Activated T-cell treated with anti-CD3 and anti-CD28 coated beads, Interleukin-2, amount 50 U/mL, for 72 hours (primary cell): ENCODE measurements around the gene OVOL3. TPM values are rescaled to one million over a fixed set of nuclear protein-coding genes. Genes with fewer than 3 reads are reported as not detected.

Source experiments
- ATAC-seq, 2 donors: fragments of 150-1000 bp; cut with Tn5 transposase; replicated peaks in 1 of 2; 2 replicates each; pipeline ENCODE4 v1.10.0; 2021; ENCODE audit warnings: moderate library complexity in 2 of 2, mild to moderate bottlenecking in 1 of 2
- DNase-seq, 2 donors: peaks; one replicate each; pipeline ENCODE4 v3.0.0; 2021 to 2022; ENCODE audit warnings: mixed read lengths in 1 of 2
- H3K27ac Mint-ChIP-seq: one replicate; pipeline ENCODE4 v1.8.0; 2022; ENCODE audit warnings: mild to moderate bottlenecking, moderate library complexity, mixed read lengths
- H3K27me3 Mint-ChIP-seq: one replicate; pipeline ENCODE4 v1.8.0; 2022; ENCODE audit warnings: low read depth, mixed read lengths
- H3K36me3 Mint-ChIP-seq, 2 donors: one replicate each; pipeline ENCODE4 v1.8.0; 2022; ENCODE audit warnings: mixed read lengths in 2 of 2, mild to moderate bottlenecking in 1 of 2; ENCODE audit not compliant: insufficient read depth in 2 of 2
- H3K4me1 Mint-ChIP-seq: one replicate; pipeline ENCODE4 v1.8.0; 2022; ENCODE audit warnings: low read depth, mixed read lengths
- H3K4me3 Mint-ChIP-seq, 2 donors: one replicate each; pipeline ENCODE4 v1.8.0; 2022; ENCODE audit warnings: mild to moderate bottlenecking in 2 of 2, mixed read lengths in 2 of 2, moderate library complexity in 2 of 2
- H3K9me3 Mint-ChIP-seq, 2 donors: one replicate each; pipeline ENCODE4 v1.8.0; 2022; ENCODE audit warnings: mixed read lengths in 2 of 2
- total RNA-seq, 2 donors: library from RNA; stranded (reverse); gene quantifications; one replicate each; pipeline ENCODE4 v1.2.3, GENCODE V29; 2022

OVOL3 gene
- total RNA-seq, 2 donors from 2014 or later, result 0.39 TPM; not detected in 1

GRCh38 chr19:36086326-36086725 is 24.6 kb upstream of the OVOL3 start:
- Mint-ChIP-seq H3K27ac (no peak overlapping the region), H3K4me1 (no peaks in the 10 kb centered on the region), H3K9me3 (no peaks in the 10 kb centered on the region), H3K36me3 (peaks cover 3 to 24% of the 10 kb centered on the region in 2 donors), H3K4me3 (no peak overlapping the region), H3K27me3 (no peaks in the 10 kb centered on the region)
- ATAC-seq (no peak), DNase-seq (no peak)

DNA sequence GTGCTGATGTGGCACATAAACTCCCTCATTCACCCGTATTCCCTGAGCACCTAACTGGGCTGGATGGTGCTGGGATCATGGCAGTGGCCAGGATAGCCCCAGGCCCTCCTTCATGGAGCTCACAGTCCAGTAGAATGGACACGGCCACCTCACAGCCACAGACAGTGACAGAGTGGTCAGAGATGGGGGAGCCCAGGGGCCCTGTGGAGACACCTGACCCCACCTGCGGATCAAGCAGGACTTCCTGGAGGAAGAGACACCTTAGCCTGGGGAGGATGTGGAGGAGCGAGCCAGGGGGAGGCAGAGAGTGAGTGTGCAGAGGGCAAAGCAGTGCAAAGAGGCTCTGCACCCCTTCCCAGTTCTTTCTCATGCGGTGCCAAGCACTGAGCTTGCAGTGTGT is 21.1 kb upstream of the OVOL3 start:
- H3K9me3 Mint-ChIP-seq, result no peaks in the 10 kb centered on the region
- no peaks in the 10 kb centered on the region for H3K27me3 Mint-ChIP-seq
- H3K36me3 Mint-ChIP-seq, result peaks cover 8 to 11% of the 10 kb centered on the region in 2 donors
- ATAC-seq (no peak), DNase-seq (no peak)
- H3K4me3 Mint-ChIP-seq, result no peak overlapping the region
- no peak overlapping the region for H3K27ac Mint-ChIP-seq
- peaks cover 17% of the 10 kb centered on the region for H3K4me1 Mint-ChIP-seq

GRCh38 chr19:36090910-36091695 is 19.8 kb upstream of the OVOL3 start:
- ATAC-seq (no peak), DNase-seq (no peak)
- Mint-ChIP-seq H3K4me3 (no peak overlapping the region), H3K27ac (no peak overlapping the region), H3K27me3 (no peaks in the 10 kb centered on the region), H3K4me1 (peaks cover 17% of the 10 kb centered on the region), H3K36me3 (peaks cover 9% of the 10 kb centered on the region in 2 donors), H3K9me3 (no peaks in the 10 kb centered on the region)

GRCh38 chr19:36092566-36092965 is 18.4 kb upstream of the OVOL3 start:
- no peaks in the 10 kb centered on the region for H3K27me3 Mint-ChIP-seq
- ATAC-seq, result peak; percentile 2 to 8

GRCh38 chr19:36093146-36093662 is 17.7 kb upstream of the OVOL3 start:
- peak; percentile 79 to 87 for ATAC-seq
- DNase-seq, result peak; percentile 26 to 30
- Mint-ChIP-seq H3K36me3 (peaks cover 12 to 15% of the 10 kb centered on the region in 2 donors), H3K27ac (peak overlapping the region; percentile 18), H3K9me3 (no peaks in the 10 kb centered on the region), H3K4me3 (peak overlapping the region; percentile 52 to 69), H3K27me3 (no peaks in the 10 kb centered on the region), H3K4me1 (peaks cover 17% of the 10 kb centered on the region)

More at GRCh38 chr19:36092566-36092965, 18.4 kb upstream of the OVOL3 start:
- no peak for DNase-seq
- Mint-ChIP-seq H3K4me1 (peaks cover 17% of the 10 kb centered on the region), H3K27ac (peak overlapping the region; percentile 63), H3K4me3 (peak overlapping the region; percentile 52 to 69), H3K9me3 (no peaks in the 10 kb centered on the region), H3K36me3 (peaks cover 12 to 15% of the 10 kb centered on the region in 2 donors)

- peak overlapping the region; percentile 18 for H3K27ac Mint-ChIP-seq
- peak in 1 of 2 donors; percentile 33 for ATAC-seq
- no peaks in the 10 kb centered on the region for H3K9me3 Mint-ChIP-seq
- H3K4me3 Mint-ChIP-seq, result peak overlapping the region in 1 of 2 donors; percentile 21
- DNase-seq, result no peak
- peaks cover 17% of the 10 kb centered on the region for H3K4me1 Mint-ChIP-seq
- H3K27me3 Mint-ChIP-seq, result no peaks in the 10 kb centered on the region
- H3K36me3 Mint-ChIP-seq, result peaks cover 12 to 17% of the 10 kb centered on the region in 2 donors
These were observed 17.3 kb upstream of the OVOL3 start for GRCh38 chr19:36093687-36094086.

DNA sequence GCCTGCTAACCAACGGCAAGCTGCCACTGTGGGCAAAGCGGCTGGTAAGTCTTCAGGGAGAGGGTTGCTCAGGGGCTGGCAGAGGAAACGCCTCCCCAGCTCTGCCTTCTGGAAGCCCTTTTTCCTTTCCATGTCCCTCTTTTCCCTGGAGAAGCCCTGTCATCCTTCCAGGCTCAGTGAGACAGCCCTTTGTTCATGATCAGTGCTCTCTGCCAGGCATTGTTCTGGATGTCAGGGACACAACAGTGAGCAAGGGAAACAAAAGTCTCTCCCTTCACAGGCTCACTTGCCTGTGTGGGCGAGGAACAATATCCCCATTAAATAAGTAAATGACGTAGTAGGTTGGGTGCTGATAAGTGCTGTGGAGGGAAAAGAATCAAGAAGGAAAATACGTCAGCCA is 13.9 kb upstream of the OVOL3 start:
- H3K9me3 Mint-ChIP-seq, result no peaks in the 10 kb centered on the region
- ATAC-seq (no peak), DNase-seq (no peak)
- H3K27ac Mint-ChIP-seq, result no peak overlapping the region
- H3K36me3 Mint-ChIP-seq, result peaks cover 12 to 17% of the 10 kb centered on the region in 2 donors
- H3K4me3 Mint-ChIP-seq, result no peak overlapping the region
- H3K27me3 Mint-ChIP-seq, result no peaks in the 10 kb centered on the region
- H3K4me1 Mint-ChIP-seq, result peaks cover 17% of the 10 kb centered on the region

DNA sequence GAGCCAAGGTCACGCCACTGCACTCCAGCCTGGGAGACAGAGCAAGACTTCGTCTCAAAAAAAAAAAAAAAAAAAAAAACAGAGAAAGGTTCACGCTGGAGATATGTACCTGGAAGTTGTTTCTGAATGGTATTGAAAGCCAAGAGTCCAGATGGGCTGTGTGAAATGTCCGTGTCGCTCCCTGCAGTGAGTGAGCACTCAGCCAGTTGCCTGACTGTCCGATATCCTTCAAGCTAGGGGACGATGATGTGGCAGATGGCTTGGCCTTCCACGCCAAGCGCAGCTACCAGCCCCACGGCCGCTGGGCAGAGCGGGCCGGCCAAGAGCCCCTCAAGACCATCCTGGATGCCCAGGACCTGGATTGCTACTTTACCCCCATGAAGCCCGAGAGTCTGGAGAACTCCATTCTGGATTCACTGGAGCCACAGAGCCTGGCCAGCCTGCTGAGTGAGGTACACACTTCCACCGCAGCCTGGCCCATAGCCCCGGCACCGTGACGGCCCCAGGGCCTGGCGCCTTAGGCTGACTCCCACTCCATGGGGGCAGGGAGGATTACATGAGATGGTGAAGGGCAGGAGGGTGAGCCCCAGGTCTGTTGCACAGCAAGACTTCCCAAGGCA is 11.7 kb upstream of the OVOL3 start:
- no peak for ATAC-seq
- Mint-ChIP-seq H3K4me1 (no peaks in the 10 kb centered on the region), H3K4me3 (no peak overlapping the region)

DNA sequence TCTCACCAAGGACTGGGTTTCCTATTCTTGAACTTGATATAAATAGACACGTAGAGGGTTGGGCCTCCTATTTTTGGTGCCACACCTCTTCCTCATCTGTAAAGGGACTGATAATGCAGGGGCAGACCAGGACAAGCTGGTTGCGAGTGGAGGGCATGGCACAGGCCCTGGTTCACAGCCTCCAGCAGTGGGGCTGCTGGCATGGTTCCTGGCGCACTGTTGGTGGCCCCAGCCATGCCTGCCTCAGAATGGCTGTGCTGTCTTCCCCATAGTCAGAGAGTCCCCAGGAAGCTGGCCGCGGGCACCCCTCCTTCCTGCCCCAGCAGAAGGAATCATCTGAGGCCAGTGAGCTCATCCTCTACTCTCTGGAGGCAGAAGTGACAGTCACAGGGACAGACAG is 10.5 kb upstream of the OVOL3 start:
- Mint-ChIP-seq H3K27me3 (no peaks in the 10 kb centered on the region), H3K4me3 (no peak overlapping the region), H3K9me3 (no peaks in the 10 kb centered on the region), H3K4me1 (no peaks in the 10 kb centered on the region), H3K27ac (no peak overlapping the region), H3K36me3 (peaks cover 3 to 8% of the 10 kb centered on the region in 2 donors)
- ATAC-seq (no peak), DNase-seq (no peak)

More for the DNA sequence above, 11.7 kb upstream of the OVOL3 start:
- peaks cover 5 to 8% of the 10 kb centered on the region in 2 donors for H3K36me3 Mint-ChIP-seq
- no peak for DNase-seq
- no peak overlapping the region for H3K27ac Mint-ChIP-seq
- no peaks in the 10 kb centered on the region for H3K27me3 Mint-ChIP-seq
- no peaks in the 10 kb centered on the region for H3K9me3 Mint-ChIP-seq

GRCh38 chr19:36101550-36102327 is 9.2 kb upstream of the OVOL3 start:
- no peak overlapping the region for H3K27ac Mint-ChIP-seq
- no peak for DNase-seq
- H3K9me3 Mint-ChIP-seq, result no peaks in the 10 kb centered on the region
- ATAC-seq, result no peak
- H3K4me1 Mint-ChIP-seq, result no peaks in the 10 kb centered on the region
- no peak overlapping the region for H3K4me3 Mint-ChIP-seq
- no peaks in the 10 kb centered on the region for H3K27me3 Mint-ChIP-seq
- H3K36me3 Mint-ChIP-seq, result peaks cover 3 to 7% of the 10 kb centered on the region in 2 donors

DNA sequence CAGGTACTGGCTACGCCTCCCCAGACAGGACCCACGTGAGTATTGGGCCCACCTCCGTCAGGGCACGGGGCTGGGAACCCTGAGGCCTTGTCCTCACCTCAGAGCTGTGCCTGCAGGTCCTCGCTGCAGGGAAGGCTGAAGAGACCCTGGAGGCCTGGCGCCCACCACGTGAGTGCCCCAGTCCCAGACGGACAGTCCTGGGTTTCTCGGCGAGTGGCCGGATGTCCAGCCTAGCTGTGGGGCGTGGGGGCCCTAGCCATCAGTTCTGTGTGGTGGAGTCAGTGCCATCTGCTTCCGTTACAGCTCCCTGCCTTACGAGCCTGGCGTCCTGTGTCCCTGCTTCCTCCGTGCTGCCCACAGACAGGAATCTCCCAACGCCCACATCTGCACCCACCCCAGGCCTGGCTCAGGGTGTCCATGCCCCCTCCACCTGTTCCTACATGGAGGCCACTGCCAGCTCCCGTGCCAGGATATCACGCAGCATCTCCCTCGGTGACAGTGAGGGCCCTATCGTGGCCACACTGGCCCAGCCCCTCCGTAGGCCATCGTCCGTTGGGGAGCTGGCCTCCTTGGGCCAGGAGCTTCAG is 7.8 kb upstream of the OVOL3 start:
- H3K9me3 Mint-ChIP-seq, result no peaks in the 10 kb centered on the region
- H3K27me3 Mint-ChIP-seq, result no peaks in the 10 kb centered on the region
- H3K36me3 Mint-ChIP-seq, result peaks cover 0 to 2% of the 10 kb centered on the region in 2 donors
- H3K27ac Mint-ChIP-seq, result no peak overlapping the region
- H3K4me3 Mint-ChIP-seq, result no peak overlapping the region
- ATAC-seq (no peak), DNase-seq (no peak)
- H3K4me1 Mint-ChIP-seq, result no peaks in the 10 kb centered on the region

DNA sequence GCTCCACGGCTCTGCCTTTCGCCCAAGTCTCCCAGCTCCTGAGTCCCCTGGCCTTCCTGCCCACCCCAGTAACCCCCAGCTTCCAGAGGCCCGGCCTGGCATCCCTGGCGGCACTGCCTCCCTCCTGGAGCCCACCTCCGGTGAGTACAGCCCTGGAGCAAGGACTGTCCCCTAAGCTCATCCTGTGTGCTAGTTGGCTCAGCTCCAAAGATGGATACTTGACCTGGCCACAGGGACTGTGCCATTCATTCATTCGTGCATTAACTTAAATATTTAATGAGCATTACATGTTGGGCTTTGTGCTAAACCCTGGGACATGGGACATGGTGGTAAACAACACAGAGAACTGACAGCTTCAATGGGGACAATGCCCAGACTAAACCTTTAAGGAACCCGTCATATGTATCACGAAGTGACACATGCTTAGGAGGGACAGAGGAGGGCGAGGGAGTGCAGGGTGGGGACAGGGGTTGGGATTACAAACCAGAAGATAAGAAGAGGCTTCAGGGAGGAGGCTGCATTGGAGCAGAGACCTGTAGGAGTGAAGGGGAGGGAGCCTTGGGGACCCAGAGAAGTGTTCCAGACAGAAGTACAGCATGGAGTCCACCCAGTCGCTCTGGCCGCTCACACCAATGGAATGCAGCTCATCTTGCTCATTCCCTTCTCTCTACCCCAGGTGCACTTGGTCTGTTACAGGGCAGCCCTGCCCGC is 6.9 kb upstream of the OVOL3 start:
- no peak for ATAC-seq
- Mint-ChIP-seq H3K36me3 (no peaks in the 10 kb centered on the region), H3K4me3 (no peak overlapping the region), H3K9me3 (no peaks in the 10 kb centered on the region), H3K27ac (no peak overlapping the region), H3K4me1 (no peaks in the 10 kb centered on the region), H3K27me3 (no peaks in the 10 kb centered on the region)
- DNase-seq, result no peak
